Measurements from ENCODE around the gene NT5DC1.

Gene NT5DC1

DNA sequence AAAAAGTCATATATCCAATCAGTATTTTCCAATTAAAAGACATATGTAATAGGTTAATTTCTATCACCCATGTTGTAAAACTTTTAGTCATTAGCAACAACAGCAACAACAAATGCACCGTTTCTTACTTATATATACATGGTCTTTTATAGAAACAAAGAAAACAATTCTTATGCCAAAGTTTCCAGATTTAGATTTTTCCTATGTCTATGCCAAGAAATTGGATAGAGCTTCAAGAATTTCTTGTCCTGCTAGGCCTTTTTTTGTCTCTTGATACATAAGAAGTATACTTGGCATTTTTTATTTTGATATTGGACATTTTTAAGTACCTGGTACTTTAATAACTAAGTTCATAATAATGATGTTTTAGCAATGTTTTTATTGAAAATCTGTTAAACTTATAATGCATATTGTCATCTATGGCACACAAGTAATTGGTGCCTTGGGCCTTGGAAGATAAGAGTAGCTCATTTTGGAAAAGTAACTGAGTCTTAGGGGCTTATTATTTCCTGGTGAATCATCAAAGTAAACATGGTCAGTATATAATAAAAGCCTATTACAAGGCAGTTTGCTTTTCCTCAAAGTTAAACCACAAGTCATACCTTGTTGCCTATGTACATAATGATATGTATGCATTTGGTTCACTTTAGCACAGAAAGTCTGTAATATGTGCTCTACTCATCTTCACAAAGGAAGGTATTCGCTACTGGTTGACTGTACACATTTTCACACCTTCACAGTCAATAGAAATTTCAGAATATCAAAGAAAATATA, 29.9 kb upstream of the NT5DC1 start:
- H3K36me3 ChIP-seq (ENCODE audit: control insufficient read depth, insufficient read depth, low read length), result no peaks in the 10 kb centered on the region
- no peak overlapping the region for H3K27ac ChIP-seq (ENCODE audit: low read depth, low read length, severe bottlenecking)
- H3K4me3 ChIP-seq (ENCODE audit: extremely low read depth, insufficient read depth, low read length, poor library complexity, severe bottlenecking), result no peak overlapping the region
- no peaks in the 10 kb centered on the region for H3K9me3 ChIP-seq (ENCODE audit: control insufficient read depth, low read length)
- H3K4me1 ChIP-seq (ENCODE audit: control insufficient read depth, insufficient read depth, low read length, poor library complexity, severe bottlenecking), result no peaks in the 10 kb centered on the region
- WGBS, 2 experiments (ENCODE audit: insufficient coverage in 2 of 2), result 100% methylated on average over 1 of the region's 2 CpGs

- Histone ChIP-seq H3K27ac (ENCODE audit: low read depth, low read length, severe bottlenecking) (no peak overlapping the region), H3K4me1 (ENCODE audit: control insufficient read depth, insufficient read depth, low read length, poor library complexity, severe bottlenecking) (no peaks in the 10 kb centered on the region), H3K4me3 (ENCODE audit: extremely low read depth, insufficient read depth, low read length, poor library complexity, severe bottlenecking) (no peak overlapping the region), H3K36me3 (ENCODE audit: control insufficient read depth, insufficient read depth, low read length) (no peaks in the 10 kb centered on the region), H3K9me3 (ENCODE audit: control insufficient read depth, low read length) (no peaks in the 10 kb centered on the region)
- 86% methylated on average over 1 of the region's 1 CpG; no CpG with 5 or more reads in 1 of the 2 experiments for WGBS, 2 experiments (ENCODE audit: insufficient coverage in 2 of 2)
These were observed 28.3 kb upstream of the NT5DC1 start for GRCh38 chr6:116072368-116072767.

GRCh38 chr6:116073765-116074440, 26.8 kb upstream of the NT5DC1 start:
- 57 to 80% methylated on average over 1 of the region's 2 CpGs for whole genome bisulfite sequencing, 2 experiments (ENCODE audit: insufficient coverage in 2 of 2)
- H3K4me3 ChIP-seq (ENCODE audit: extremely low read depth, insufficient read depth, low read length, poor library complexity, severe bottlenecking), result no peak overlapping the region
- H3K9me3 ChIP-seq (ENCODE audit: control insufficient read depth, low read length), result no peaks in the 10 kb centered on the region
- H3K4me1 ChIP-seq (ENCODE audit: control insufficient read depth, insufficient read depth, low read length, poor library complexity, severe bottlenecking), result no peaks in the 10 kb centered on the region
- no peaks in the 10 kb centered on the region for H3K36me3 ChIP-seq (ENCODE audit: control insufficient read depth, insufficient read depth, low read length)
- H3K27ac ChIP-seq (ENCODE audit: low read depth, low read length, severe bottlenecking), result no peak overlapping the region

DNA sequence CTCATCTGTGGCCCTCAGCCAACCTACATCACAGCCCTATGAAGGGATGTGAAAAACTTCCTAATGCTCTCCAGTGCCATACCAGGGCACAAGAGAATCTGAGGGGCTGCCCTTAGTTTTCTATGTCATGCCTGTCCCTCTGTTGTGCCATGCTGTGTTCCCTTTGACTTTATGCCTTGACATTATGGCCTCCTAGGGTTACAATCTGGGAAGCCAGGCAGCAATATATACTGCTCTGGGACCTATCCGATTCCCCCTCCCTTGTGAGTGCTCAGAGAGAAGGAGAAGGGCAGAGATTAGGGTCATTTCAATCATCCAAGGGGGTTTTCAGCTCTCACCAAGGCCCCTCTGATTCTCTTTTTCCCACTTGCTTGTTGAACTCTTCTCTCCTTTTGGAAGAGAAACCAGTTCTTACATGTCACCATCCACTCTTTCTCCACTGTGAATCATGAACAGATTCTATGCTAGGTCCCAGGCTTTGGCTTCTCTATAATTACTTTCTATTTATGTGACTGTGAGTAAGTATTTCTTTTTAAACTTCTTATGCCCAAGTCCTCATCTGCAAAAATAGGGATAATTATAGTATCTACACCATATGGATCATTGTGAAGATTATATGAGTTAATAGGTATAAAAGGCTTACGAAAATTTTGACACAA, 25.8 kb upstream of the NT5DC1 start:
- no peak overlapping the region for H3K4me3 ChIP-seq (ENCODE audit: extremely low read depth, insufficient read depth, low read length, poor library complexity, severe bottlenecking)
- H3K4me1 ChIP-seq (ENCODE audit: control insufficient read depth, insufficient read depth, low read length, poor library complexity, severe bottlenecking), result no peaks in the 10 kb centered on the region
- H3K36me3 ChIP-seq (ENCODE audit: control insufficient read depth, insufficient read depth, low read length), result no peaks in the 10 kb centered on the region
- WGBS, 2 experiments (ENCODE audit: insufficient coverage in 2 of 2), result 100% methylated on average over 1 of the region's 2 CpGs; no CpG with 5 or more reads in 1 of the 2 experiments
- no peak overlapping the region for H3K27ac ChIP-seq (ENCODE audit: low read depth, low read length, severe bottlenecking)
- H3K9me3 ChIP-seq (ENCODE audit: control insufficient read depth, low read length), result no peaks in the 10 kb centered on the region

DNA sequence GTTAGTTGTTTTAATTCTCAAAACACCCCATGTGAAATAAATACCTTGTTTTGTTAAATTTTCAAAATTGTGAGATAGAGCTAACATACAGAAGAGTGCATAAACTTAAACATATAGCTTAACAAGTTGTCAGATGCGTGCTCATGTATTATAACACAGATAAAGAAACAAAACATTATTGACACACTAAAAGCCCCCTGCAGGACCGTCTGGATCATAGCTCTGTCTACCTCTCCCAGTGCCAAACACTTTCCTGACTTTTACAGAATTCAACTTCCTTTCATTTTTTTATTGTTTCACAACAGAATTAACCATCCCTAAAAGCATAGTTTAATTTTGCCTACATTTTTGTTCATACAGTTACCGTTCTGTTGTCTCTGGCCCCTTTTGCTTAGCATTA, 22.1 kb upstream of the NT5DC1 start:
- Histone ChIP-seq H3K9me3 (ENCODE audit: control insufficient read depth, low read length) (no peaks in the 10 kb centered on the region), H3K27ac (ENCODE audit: low read depth, low read length, severe bottlenecking) (no peak overlapping the region), H3K4me1 (ENCODE audit: control insufficient read depth, insufficient read depth, low read length, poor library complexity, severe bottlenecking) (no peaks in the 10 kb centered on the region), H3K36me3 (ENCODE audit: control insufficient read depth, insufficient read depth, low read length) (no peaks in the 10 kb centered on the region), H3K4me3 (ENCODE audit: extremely low read depth, insufficient read depth, low read length, poor library complexity, severe bottlenecking) (no peak overlapping the region)
- WGBS, 2 experiments (ENCODE audit: insufficient coverage in 2 of 2), result 82 to 89% methylated on average over 2 of the region's 3 CpGs

DNA sequence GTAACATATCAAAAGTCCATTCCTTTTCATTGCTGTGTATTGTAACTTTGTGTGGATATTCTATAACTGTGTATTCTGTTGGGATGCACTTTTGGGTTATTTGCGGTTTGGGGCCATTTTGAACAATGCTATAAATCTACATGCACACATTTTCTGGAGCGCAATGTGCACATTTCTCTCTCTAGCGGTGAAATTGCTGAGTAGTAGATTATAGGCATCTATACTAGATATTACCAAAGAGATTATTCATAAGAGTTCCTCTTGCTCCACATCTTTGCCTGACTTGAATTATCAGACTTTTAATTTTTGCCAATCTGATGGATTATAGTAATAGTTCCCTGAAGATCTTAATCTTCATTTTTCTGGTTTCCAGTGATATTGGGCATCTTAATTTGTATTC, 21.7 kb upstream of the NT5DC1 start:
- Histone ChIP-seq H3K36me3 (ENCODE audit: control insufficient read depth, insufficient read depth, low read length) (no peaks in the 10 kb centered on the region), H3K4me3 (ENCODE audit: extremely low read depth, insufficient read depth, low read length, poor library complexity, severe bottlenecking) (no peak overlapping the region), H3K4me1 (ENCODE audit: control insufficient read depth, insufficient read depth, low read length, poor library complexity, severe bottlenecking) (no peaks in the 10 kb centered on the region), H3K27ac (ENCODE audit: low read depth, low read length, severe bottlenecking) (no peak overlapping the region), H3K9me3 (ENCODE audit: control insufficient read depth, low read length) (no peaks in the 10 kb centered on the region)
- no CpG with 5 or more reads among the region's 3 CpGs for WGBS, 2 experiments (ENCODE audit: insufficient coverage in 2 of 2)

- 87 to 88% methylated on average over 4 to 5 of the region's 5 CpGs for WGBS, 2 experiments (ENCODE audit: insufficient coverage in 2 of 2)
- no peaks in the 10 kb centered on the region for H3K36me3 ChIP-seq (ENCODE audit: control insufficient read depth, insufficient read depth, low read length)
- H3K4me3 ChIP-seq (ENCODE audit: extremely low read depth, insufficient read depth, low read length, poor library complexity, severe bottlenecking), result no peak overlapping the region
- H3K27ac ChIP-seq (ENCODE audit: low read depth, low read length, severe bottlenecking), result no peak overlapping the region
- peaks cover 2% of the 10 kb centered on the region for H3K4me1 ChIP-seq (ENCODE audit: control insufficient read depth, insufficient read depth, low read length, poor library complexity, severe bottlenecking)
- no peaks in the 10 kb centered on the region for H3K9me3 ChIP-seq (ENCODE audit: control insufficient read depth, low read length)
These were observed 17.6 kb upstream of the NT5DC1 start for GRCh38 chr6:116083052-116083451.

DNA sequence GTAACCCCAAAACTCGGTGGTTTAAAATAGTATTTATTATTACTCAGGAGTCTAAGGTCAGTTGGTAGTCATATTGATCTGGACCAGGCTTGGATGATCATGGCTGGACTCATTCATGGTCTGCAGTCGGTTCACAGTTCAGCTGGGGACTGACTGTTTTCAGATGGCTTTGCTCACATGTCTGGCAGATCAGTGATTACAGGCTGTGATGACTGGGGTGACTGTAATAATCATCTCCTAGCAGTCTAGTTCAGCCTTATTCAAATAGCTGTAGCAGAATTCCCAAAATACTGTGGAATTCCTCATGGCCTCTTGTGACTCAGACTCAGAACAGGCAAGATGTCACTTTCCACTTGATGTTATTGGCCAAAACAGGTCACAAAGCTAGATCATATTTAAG, 16.4 kb upstream of the NT5DC1 start:
- Histone ChIP-seq H3K9me3 (ENCODE audit: control insufficient read depth, low read length) (no peaks in the 10 kb centered on the region), H3K27ac (ENCODE audit: low read depth, low read length, severe bottlenecking) (no peak overlapping the region), H3K36me3 (ENCODE audit: control insufficient read depth, insufficient read depth, low read length) (no peaks in the 10 kb centered on the region), H3K4me1 (ENCODE audit: control insufficient read depth, insufficient read depth, low read length, poor library complexity, severe bottlenecking) (peaks cover 7% of the 10 kb centered on the region), H3K4me3 (ENCODE audit: extremely low read depth, insufficient read depth, low read length, poor library complexity, severe bottlenecking) (no peak overlapping the region)
- WGBS, 2 experiments (ENCODE audit: insufficient coverage in 2 of 2), result 43% methylated on average over 1 of the region's 2 CpGs; no CpG with 5 or more reads in 1 of the 2 experiments

- Histone ChIP-seq H3K4me3 (ENCODE audit: extremely low read depth, insufficient read depth, low read length, poor library complexity, severe bottlenecking) (no peak overlapping the region), H3K4me1 (ENCODE audit: control insufficient read depth, insufficient read depth, low read length, poor library complexity, severe bottlenecking) (peaks cover 7% of the 10 kb centered on the region), H3K36me3 (ENCODE audit: control insufficient read depth, insufficient read depth, low read length) (no peaks in the 10 kb centered on the region), H3K9me3 (ENCODE audit: control insufficient read depth, low read length) (peaks cover 4% of the 10 kb centered on the region), H3K27ac (ENCODE audit: low read depth, low read length, severe bottlenecking) (no peak overlapping the region)
- WGBS, 2 experiments (ENCODE audit: insufficient coverage in 2 of 2), result 76 to 89% methylated on average over 3 to 4 of the region's 4 CpGs
These were observed 13.1 kb upstream of the NT5DC1 start for GRCh38 chr6:116087437-116088027.

- Histone ChIP-seq H3K4me1 (ENCODE audit: control insufficient read depth, insufficient read depth, low read length, poor library complexity, severe bottlenecking) (peaks cover 7% of the 10 kb centered on the region), H3K36me3 (ENCODE audit: control insufficient read depth, insufficient read depth, low read length) (no peaks in the 10 kb centered on the region), H3K9me3 (ENCODE audit: control insufficient read depth, low read length) (peaks cover 4% of the 10 kb centered on the region), H3K27ac (ENCODE audit: low read depth, low read length, severe bottlenecking) (no peak overlapping the region), H3K4me3 (ENCODE audit: extremely low read depth, insufficient read depth, low read length, poor library complexity, severe bottlenecking) (no peak overlapping the region)
These were observed 11.7 kb upstream of the NT5DC1 start for GRCh38 chr6:116088946-116089345.
